ENCODE results near the gene SSTR3. TPM values are rescaled to one million over a fixed set of nuclear protein-coding genes. Genes with fewer than 3 reads are reported as not detected.
A peak's percentile ranks its signal among the peaks of the same experiment; 100 is the strongest.

The SSTR3 gene
- total and polyA plus RNA-seq, 2 of the 4 experiments (the other 2 are of a cell fraction) = under 0.01 to 0.07 TPM

GRCh38 chr22:37232140-37232998, 20.1 kb upstream of the SSTR3 start:
- TF ChIP-seq CHD1 (IDR thresholded peaks at IDR 0.05; ENCODE audit: low read depth, low read length) (no peak), RFX5 (IDR thresholded peaks at IDR 0.05; ENCODE audit: low read depth, low read length) (no peak), CTCF (conservative IDR thresholded peaks at IDR 0.05; ENCODE audit: low read depth, low read length) (no peak), NFE2L2 (IDR thresholded peaks at IDR 0.05; ENCODE audit: low read depth, low read length) (no peak), MAFK (IDR thresholded peaks at IDR 0.05; ENCODE audit: low read depth, low read length) (no peak), CEBPB (IDR thresholded peaks at IDR 0.05; ENCODE audit: low read depth, low read length) (no peak), BHLHE40 (IDR thresholded peaks at IDR 0.05; ENCODE audit: low read depth, low read length) (no peak), MXI1 (IDR thresholded peaks at IDR 0.05; ENCODE audit: borderline replicate concordance, low read depth, low read length) (no peak), FOS (IDR thresholded peaks at IDR 0.05; ENCODE audit: low read depth, low read length) (no peak), MAZ (IDR thresholded peaks at IDR 0.05; ENCODE audit: borderline replicate concordance, low read depth, low read length) (no peak), POLR2A (IDR thresholded peaks at IDR 0.05; ENCODE audit: low read depth, low read length) (no peak), RCOR1 (IDR thresholded peaks at IDR 0.05; ENCODE audit: insufficient replicate concordance, low read length) (no peak), SMC3 (IDR thresholded peaks at IDR 0.05; ENCODE audit: low read depth, low read length) (no peak), USF2 (IDR thresholded peaks at IDR 0.05; ENCODE audit: low read depth, low read length) (no peak), RAD21 (IDR thresholded peaks at IDR 0.05; ENCODE audit: low read length) (no peak)
- H2BK120ac ChIP-seq (ENCODE audit: low read depth, low read length) = no peak overlapping the region
- no peak overlapping the region for H3K4me3 ChIP-seq (ENCODE audit: insufficient read depth, low read depth, low read length)
- no peak overlapping the region for H3K14ac ChIP-seq (replicated peaks; ENCODE audit: low read depth, low read length)
- no peak overlapping the region for H2BK15ac ChIP-seq (ENCODE audit: low read depth, low read length)
- no peak overlapping the region for H4K91ac ChIP-seq (ENCODE audit: insufficient read depth, low read depth, low read length)
- CTCF ChIA-PET = no interaction called here
- H4K20me1 ChIP-seq (ENCODE audit: insufficient read depth, low read length) = peaks cover 7% of the 10 kb centered on the region
- no peaks in the 10 kb centered on the region; the same call in 1 of the 2 replicates for H3K27me3 ChIP-seq (ENCODE audit: control insufficient read depth, insufficient read depth, low read length)
- H2AFZ ChIP-seq (replicated peaks; ENCODE audit: low read length, poor library complexity) = peak overlapping the region; percentile 49
- no peak overlapping the region for H3K18ac ChIP-seq (ENCODE audit: low read depth, low read length)
- H3K36me3 ChIP-seq (ENCODE audit: control insufficient read depth, insufficient read depth, low read length) = no peaks in the 10 kb centered on the region
- in situ Hi-C loops (cut with MboI; ENCODE audit: low sequenced_read_pairs) (no loop called here), dilution Hi-C loops (cut with HindIII; ENCODE audit: low sequenced_read_pairs, unreplicated experiment) (no loop called here), intact Hi-C loops (cut with micrococcal nuclease) (no loop called here)
- no peak overlapping the region for H4K8ac ChIP-seq (ENCODE audit: low read depth in 2 of 2, low read length in 2 of 2)
- no peak overlapping the region for H2AK5ac ChIP-seq (ENCODE audit: low read depth, low read length)
- H3K4me1 ChIP-seq (ENCODE audit: control insufficient read depth, insufficient read depth, low read length) = peaks cover 23% of the 10 kb centered on the region
- no peak overlapping the region; the same call in 1 of the 2 replicates for H3K4ac ChIP-seq (ENCODE audit: low read depth, low read length)
- H3K79me1 ChIP-seq (ENCODE audit: low read depth in 1 of 2, low read length in 2 of 2) = peaks cover 0 to 7% of the 10 kb centered on the region in 2 experiments; a peak in 1 of 4 replicates
- peaks cover 15% of the 10 kb centered on the region for H3K9me1 ChIP-seq (ENCODE audit: insufficient read depth, low read length)
- H3K4me2 ChIP-seq (ENCODE audit: low read depth, low read length) = no peak overlapping the region
- no peak overlapping the region for H2BK5ac ChIP-seq (ENCODE audit: low read depth, low read length, poor library complexity, severe bottlenecking)
- no peak overlapping the region for H4K5ac ChIP-seq (ENCODE audit: low read depth, low read length)
- H3K9ac ChIP-seq (ENCODE audit: low read depth, low read length) = no peak overlapping the region
- 83% methylated on average over 4 of the region's 15 CpGs; no CpG with 5 or more reads in 1 of the 2 experiments for WGBS, 2 experiments (ENCODE audit: extremely low coverage in 2 of 2, insufficient read length in 1 of 2)
- peak overlapping the region; percentile 28 for H2AK9ac ChIP-seq (replicated peaks; ENCODE audit: low read depth, low read length, poor library complexity)
- no peaks in the 10 kb centered on the region for H3K9me3 ChIP-seq (ENCODE audit: control insufficient read depth, insufficient read depth, low read length)
- no peak overlapping the region for H3K56ac ChIP-seq (ENCODE audit: extremely low read depth, insufficient read depth, low read length)
- H3K27ac ChIP-seq (ENCODE audit: insufficient read depth, low read length) = no peak overlapping the region
- H2BK20ac ChIP-seq (ENCODE audit: low read depth, low read length) = no peak overlapping the region
- no peak overlapping the region for H3K23ac ChIP-seq (ENCODE audit: low read depth, low read length)
- ATAC-seq (ENCODE audit: low read depth) (no peak), DNase-seq (no peak)
- no TSS peak for BruUV-seq (replicated peaks)
- POLR2A ChIA-PET (ENCODE audit: unreplicated experiment) = no interaction called here
